ENCODE results near the gene TMIE.

TMIE gene

GRCh38 chr3:46709721-46710120 is 8.5 kb downstream of the TMIE start:
- DNase-seq, result no peak

GRCh38 chr3:46710229-46710628 is 9.0 kb downstream of the TMIE start:
- no peak for DNase-seq

GRCh38 chr3:46710671-46711295 is 9.6 kb downstream of the TMIE start:
- no peak for DNase-seq

- DNase-seq, result no peak
Measured at GRCh38 chr3:46711305-46711704, 10.1 kb downstream of the TMIE start.

GRCh38 chr3:46711760-46712159 is 10.6 kb downstream of the TMIE start:
- DNase-seq, result no peak

- no peak for DNase-seq
Measured at GRCh38 chr3:46712191-46713049, 11.2 kb downstream of the TMIE start.

GRCh38 chr3:46713050-46713897 is 12.1 kb downstream of the TMIE start:
- DNase-seq, result no peak

GRCh38 chr3:46713898-46714552 is 12.8 kb downstream of the TMIE start:
- no peak for DNase-seq

GRCh38 chr3:46714728-46715506 is 13.7 kb downstream of the TMIE start:
- no peak for DNase-seq

GRCh38 chr3:46715507-46716175 is 14.4 kb downstream of the TMIE start:
- no peak for DNase-seq

GRCh38 chr3:46716461-46717441 is 15.6 kb downstream of the TMIE start:
- no peak for DNase-seq

- DNase-seq, result no peak
Measured at GRCh38 chr3:46717447-46718231, 16.4 kb downstream of the TMIE start, which contains the start of gene PRSS50. Gene PRSS50 (minus strand): TSS chr3:46717869. CDS start chr3:46717824, 45 bp downstream.

GRCh38 chr3:46719044-46719565 is 17.9 kb downstream of the TMIE start:
- DNase-seq, result no peak

GRCh38 chr3:46719735-46720271 is 18.6 kb downstream of the TMIE start:
- DNase-seq, result no peak

- no peak for DNase-seq
Measured at GRCh38 chr3:46721009-46721408, 19.8 kb downstream of the TMIE start.

- no peak for DNase-seq
Measured at GRCh38 chr3:46722443-46722842, 21.3 kb downstream of the TMIE start.

- no peak for DNase-seq
Measured at GRCh38 chr3:46724424-46724823, 23.2 kb downstream of the TMIE start.

- DNase-seq, result no peak
Measured at GRCh38 chr3:46725621-46726314, 24.6 kb downstream of the TMIE start.

All from AML-193 (cell line).